GM10266 (cell line): ENCODE measurements around the gene SUMO4.

ENCODE experiments used
- DNase-seq: peaks from one replicate; pipeline ENCODE4 v3.0.0; 2012; ENCODE audit errors: extremely low spot score
- CTCF ChIP-seq: IDR thresholded peaks from 2 replicates; pipeline ENCODE4 v1.5.1; 2012; ENCODE audit warnings: mild to moderate bottlenecking, low read depth; ENCODE audit not compliant: control insufficient read depth, insufficient read depth; ENCODE audit errors: missing control alignments

SUMO4 gene

GRCh38 chr6:149421132-149421531, 21.1 kb downstream of the SUMO4 start:
- TF ChIP-seq CTCF: no peak

GRCh38 chr6:149422581-149422980, 22.5 kb downstream of the SUMO4 start:
- DNase-seq: no peak
- no peak for TF ChIP-seq CTCF

More at GRCh38 chr6:149421132-149421531, 21.1 kb downstream of the SUMO4 start:
- no peak for DNase-seq

GRCh38 chr6:149423964-149424440, 23.9 kb downstream of the SUMO4 start:
- no peak for DNase-seq
- no peak for TF ChIP-seq CTCF

GRCh38 chr6:149425224-149425623, 25.2 kb downstream of the SUMO4 start:
- TF ChIP-seq CTCF: no peak
- no peak for DNase-seq

GRCh38 chr6:149425754-149426153, 25.7 kb downstream of the SUMO4 start:
- no peak for TF ChIP-seq CTCF
- no peak for DNase-seq

- no peak for DNase-seq
Measured at GRCh38 chr6:149428606-149429005, 28.5 kb downstream of the SUMO4 start.

More at GRCh38 chr6:149428606-149429005, 28.5 kb downstream of the SUMO4 start:
- no peak for TF ChIP-seq CTCF
